ENCODE data around the gene DDOST.

The DDOST gene

GRCh38 chr1:20625176-20626097, 35.7 kb downstream of the DDOST start:
- Histone ChIP-seq H3K4me1 (ENCODE audit: control insufficient read depth in 1 of 2, insufficient read depth in 1 of 2, low read depth in 1 of 2, low read length in 1 of 2) (peaks cover 0 to 7% of the 10 kb centered on the region in 2 experiments), H3K9me3 (no peaks in the 10 kb centered on the region), H3K27me3 (no peaks in the 10 kb centered on the region), H3K4me3 (ENCODE audit: low read depth in 1 of 2, low read length in 1 of 2) (no peak overlapping the region), H3K36me3 (peaks cover 15% of the 10 kb centered on the region), H3K27ac (peak overlapping the region; percentile 10)
- TF ChIP-seq CTCF (IDR thresholded peaks at IDR 0.05) = no peak

GRCh38 chr1:20624709-20625108, 36.5 kb downstream of the DDOST start:
- Histone ChIP-seq H3K4me1 (ENCODE audit: control insufficient read depth in 1 of 2, insufficient read depth in 1 of 2, low read depth in 1 of 2, low read length in 1 of 2) (peaks cover 0 to 7% of the 10 kb centered on the region in 2 experiments), H3K4me3 (ENCODE audit: low read depth in 1 of 2, low read length in 1 of 2) (no peak overlapping the region), H3K27me3 (no peaks in the 10 kb centered on the region), H3K27ac (peak overlapping the region; percentile 20), H3K9me3 (no peaks in the 10 kb centered on the region), H3K36me3 (peaks cover 21% of the 10 kb centered on the region)
- no peak for TF ChIP-seq CTCF (IDR thresholded peaks at IDR 0.05)

- Histone ChIP-seq H3K27me3 (no peaks in the 10 kb centered on the region), H3K36me3 (peaks cover 58% of the 10 kb centered on the region), H3K4me3 (ENCODE audit: low read depth in 1 of 2, low read length in 1 of 2) (no peak overlapping the region), H3K4me1 (ENCODE audit: control insufficient read depth in 1 of 2, insufficient read depth in 1 of 2, low read depth in 1 of 2, low read length in 1 of 2) (peaks cover 0 to 7% of the 10 kb centered on the region in 2 experiments), H3K9me3 (no peaks in the 10 kb centered on the region), H3K27ac (peak overlapping the region; percentile 36)
- TF ChIP-seq CTCF (IDR thresholded peaks at IDR 0.05) = no peak
Observed at GRCh38 chr1:20621012-20621411, 40.2 kb downstream of the DDOST start.

- no peaks in the 10 kb centered on the region for H3K27me3 ChIP-seq
- H3K36me3 ChIP-seq = peaks cover 68% of the 10 kb centered on the region
Observed at GRCh38 chr1:20619999-20620398, 41.2 kb downstream of the DDOST start.

GRCh38 chr1:20618550-20618949, 42.6 kb downstream of the DDOST start:
- Histone ChIP-seq H3K4me3 (ENCODE audit: low read depth in 1 of 2, low read length in 1 of 2) (no peak overlapping the region), H3K9me3 (no peaks in the 10 kb centered on the region), H3K27ac (peak overlapping the region; percentile 64), H3K36me3 (peaks cover 83% of the 10 kb centered on the region), H3K4me1 (ENCODE audit: control insufficient read depth in 1 of 2, insufficient read depth in 1 of 2, low read depth in 1 of 2, low read length in 1 of 2) (no peaks in the 10 kb centered on the region), H3K27me3 (no peaks in the 10 kb centered on the region)
- no peak for TF ChIP-seq CTCF (IDR thresholded peaks at IDR 0.05)

More at GRCh38 chr1:20619999-20620398, 41.2 kb downstream of the DDOST start:
- Histone ChIP-seq H3K9me3 (no peaks in the 10 kb centered on the region), H3K4me1 (ENCODE audit: control insufficient read depth in 1 of 2, insufficient read depth in 1 of 2, low read depth in 1 of 2, low read length in 1 of 2) (no peaks in the 10 kb centered on the region), H3K27ac (peak overlapping the region; percentile 64), H3K4me3 (ENCODE audit: low read depth in 1 of 2, low read length in 1 of 2) (no peak overlapping the region)
- TF ChIP-seq CTCF (IDR thresholded peaks at IDR 0.05) = no peak

All from neutrophil (primary cell).